HepG2 (cell line): Measurements from ENCODE around the gene XPR1. TPM values are rescaled to one million over a fixed set of nuclear protein-coding genes. Genes with fewer than 3 reads are reported as not detected.
A peak's percentile ranks its signal among the peaks of the same experiment; 100 is the strongest.

Source experiments
- ATAC-seq: fragments of 200-7000 bp; cut with Tn5 transposase; 3 replicates; pipeline ENCODE4 v1.9.1; 2020; ENCODE audit warnings: mild to moderate bottlenecking, moderate library complexity
- BruUV-seq: library from RNA; stranded (reverse); fragments of 400-500 nt; replicated peaks from 2 replicates; lab custom pipeline; 2021; lab: Mats Ljungman, UMichigan
- CTCF ChIA-PET: fragments of 300-600 bp; formaldehyde crosslinking; extraction: SDS; loops from one replicate; lab custom pipeline; 2021; ENCODE audit warnings: low total read pairs, inconsistent platforms, low intra/inter-chr PET ratio; lab: Yijun Ruan, JAX
- POLR2A ChIA-PET: fragments of 350-600 bp; sonication (Branson Sonifier 250); formaldehyde crosslinking; loops from one replicate; lab custom pipeline; 2020; ENCODE audit warnings: antibody characterized with exemption, inconsistent platforms; lab: Yijun Ruan, JAX
- DNase-seq: peaks from one replicate; pipeline ENCODE4 v3.0.0-alpha.2; 2015; ENCODE audit warnings: low spot score
- FAIRE-seq: peaks from 3 replicates; lab custom pipeline; 2011; peaks lifted over from hg19 to GRCh38; lab: Jason Lieb, UNC
- H2AFZ ChIP-seq: one replicate; pipeline ENCODE4 v1.6.1; 2011; ENCODE audit warnings: low read length, inconsistent platforms
- H3K27ac ChIP-seq: fragments of 300-600 bp; 3 replicates; pipeline ENCODE4 v1.8.0; 2011; ENCODE audit warnings: mixed run types, mild to moderate bottlenecking, mixed read lengths, low read length, inconsistent platforms; ENCODE audit not compliant: insufficient read depth; ENCODE audit errors: extremely low read length
- H3K27me3 ChIP-seq, 2 experiments: fragments of 200-600 bp in 1 of 2; 2 replicates in 1 of 2; 3 replicates in 1 of 2; pipeline versions ENCODE4 v1.6.0 to v1.8.0; 2011; ENCODE audit warnings: low read length in 2 of 2, mild to moderate bottlenecking in 2 of 2, moderate library complexity in 2 of 2, inconsistent platforms in 1 of 2; ENCODE audit not compliant: insufficient read depth in 2 of 2, control insufficient read depth in 1 of 2
- H3K36me3 ChIP-seq, 2 experiments: fragments of 200-600 bp in 1 of 2; replicated peaks in 1 of 2; 2 replicates in 1 of 2; 3 replicates in 1 of 2; pipeline versions ENCODE4 v1.5.1 to v1.8.0; 2011; ENCODE audit warnings: low read length in 2 of 2, inconsistent platforms in 1 of 2; ENCODE audit not compliant: insufficient read depth in 2 of 2, control insufficient read depth in 1 of 2
- H3K4me1 ChIP-seq: 2 replicates; pipeline ENCODE4 v1.5.1; 2012; ENCODE audit warnings: low read length, inconsistent platforms; ENCODE audit not compliant: insufficient read depth
- H3K4me2 ChIP-seq: 2 replicates; pipeline ENCODE4 v1.6.0; 2011; ENCODE audit warnings: low read depth, low read length, inconsistent platforms
- H3K4me3 ChIP-seq, 3 experiments: fragments of 200-600 bp in 1 of 3; sonication (generic), shearing (Covaris generic) in 1 of 3; replicated peaks in 1 of 3; 2 replicates each; pipeline ENCODE4 v1.5.1; 2011 to 2016; ENCODE audit warnings: low read length in 3 of 3, inconsistent platforms in 2 of 3, low read depth in 2 of 3, mild to moderate bottlenecking in 2 of 3, control low read depth in 1 of 3, mixed read lengths in 1 of 3; ENCODE audit not compliant: insufficient read depth in 1 of 3
- H3K79me2 ChIP-seq: one replicate; pipeline ENCODE4 v1.6.1; 2011; ENCODE audit warnings: low read length, inconsistent platforms; ENCODE audit not compliant: insufficient read depth
- H3K9ac ChIP-seq: 2 replicates; pipeline ENCODE4 v1.6.0; 2011; ENCODE audit warnings: mild to moderate bottlenecking, low read depth, low read length, inconsistent platforms; ENCODE audit not compliant: insufficient read depth
- H3K9me3 ChIP-seq: 2 replicates; pipeline ENCODE4 v1.5.1; 2012; ENCODE audit warnings: mild to moderate bottlenecking, low read length
- H4K20me1 ChIP-seq: 2 replicates; pipeline ENCODE4 v1.6.0; 2011; ENCODE audit warnings: inconsistent platforms, mild to moderate bottlenecking, low read length, moderate library complexity; ENCODE audit not compliant: insufficient read depth
- REST ChIP-seq, 2 experiments: IDR thresholded peaks; 2 replicates each; pipeline ENCODE4 v1.6.1; 2011 to 2012; ENCODE audit warnings: low read length in 2 of 2, borderline replicate concordance in 1 of 2, low read depth in 1 of 2, mild to moderate bottlenecking in 1 of 2, moderate library complexity in 1 of 2
- ZNF10 ChIP-seq: sonication (generic); formaldehyde crosslinking; IDR thresholded peaks from 2 replicates; pipeline ENCODE4 v1.4.0; 2020; ENCODE audit warnings: mild to moderate bottlenecking, low read depth, missing genetic modification reagents, borderline replicate concordance
- WGBS: methylation state at CpG from one replicate; pipeline ENCODE4 v1.1.6; 2017; ENCODE audit warnings: low lambda C conversion rate; 5-methylcytosine and 5-hydroxymethylcytosine counted together
- in situ Hi-C: cut with HindIII; loops from 2 replicates; pipeline ENCODE4 v1.10.0; 2017; ENCODE audit warnings: low pct_unique_long_range_greater_than_20kb; ENCODE audit not compliant: extremely low pct_ligation_motif_present
- intact Hi-C: fragments of 100-400 bp; cut with micrococcal nuclease; formaldehyde crosslinking; loops from one replicate; pipeline ENCODE4 v1.10.0; 2022; ENCODE audit not compliant: unreplicated experiment
- polyA plus RNA-seq, 8 experiments: library from polyadenylated mRNA; depleted of rRNA in 3 of 8; stranded (reverse) in 7 of 8; unstranded in 1 of 8; fragments of >200 nt; fragmentation: Illumina TruSeq in 4 of 8; extraction: Trizol in 4 of 8; gene quantifications; 2 replicates each; pipeline versions ENCODE4 v1.2.1 to v1.2.3, GENCODE V29; 2011 to 2016; ENCODE audit warnings: low read depth in 4 of 8, missing spikeins in 1 of 8, mixed read lengths in 1 of 8; ENCODE audit not compliant: insufficient read depth in 1 of 8
- total RNA-seq, 5 experiments: library from RNA; depleted of rRNA; stranded (reverse); fragments of >200 nt; fragmentation: Illumina TruSeq; extraction: Trizol; gene quantifications; 2 replicates each; pipeline ENCODE4 v1.2.3, GENCODE V29; 2016; ENCODE audit warnings: low read depth in 1 of 5
- TF ChIP-seq, protein P1 (sequence below): sonication (generic); formaldehyde crosslinking; IDR thresholded peaks from 2 replicates; pipeline ENCODE4 v1.5.0; 2020; ENCODE audit warnings: mild to moderate bottlenecking, missing genetic modification reagents

XPR1 gene
- total and polyA plus RNA-seq, 2 of the 13 experiments (the other 11 are each of a cell fraction or from before 2014, with no cell fraction given) = 22.3 to 23.6 TPM

DNA sequence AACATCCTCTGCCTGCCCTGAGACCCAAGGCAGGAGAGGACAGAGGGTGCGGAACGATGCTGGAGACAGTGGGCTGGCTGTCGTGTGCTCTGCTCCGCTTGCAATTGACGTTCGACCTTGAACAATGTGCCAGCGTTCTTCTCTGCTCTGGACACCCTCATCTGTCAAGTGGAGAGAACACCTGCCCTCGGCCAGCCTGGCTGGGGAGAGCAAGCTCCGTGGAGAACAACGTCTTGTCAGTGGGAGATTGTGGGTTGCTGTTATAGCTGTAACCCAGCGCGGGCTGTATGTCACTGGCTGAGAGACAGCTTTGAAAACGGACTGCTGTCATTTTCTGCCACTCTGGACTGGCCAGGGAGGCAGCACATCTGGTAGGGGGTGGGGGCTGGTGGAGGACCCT, 295.5 kb downstream of the XPR1 start (continued):
- TF ChIP-seq, protein P1, sequence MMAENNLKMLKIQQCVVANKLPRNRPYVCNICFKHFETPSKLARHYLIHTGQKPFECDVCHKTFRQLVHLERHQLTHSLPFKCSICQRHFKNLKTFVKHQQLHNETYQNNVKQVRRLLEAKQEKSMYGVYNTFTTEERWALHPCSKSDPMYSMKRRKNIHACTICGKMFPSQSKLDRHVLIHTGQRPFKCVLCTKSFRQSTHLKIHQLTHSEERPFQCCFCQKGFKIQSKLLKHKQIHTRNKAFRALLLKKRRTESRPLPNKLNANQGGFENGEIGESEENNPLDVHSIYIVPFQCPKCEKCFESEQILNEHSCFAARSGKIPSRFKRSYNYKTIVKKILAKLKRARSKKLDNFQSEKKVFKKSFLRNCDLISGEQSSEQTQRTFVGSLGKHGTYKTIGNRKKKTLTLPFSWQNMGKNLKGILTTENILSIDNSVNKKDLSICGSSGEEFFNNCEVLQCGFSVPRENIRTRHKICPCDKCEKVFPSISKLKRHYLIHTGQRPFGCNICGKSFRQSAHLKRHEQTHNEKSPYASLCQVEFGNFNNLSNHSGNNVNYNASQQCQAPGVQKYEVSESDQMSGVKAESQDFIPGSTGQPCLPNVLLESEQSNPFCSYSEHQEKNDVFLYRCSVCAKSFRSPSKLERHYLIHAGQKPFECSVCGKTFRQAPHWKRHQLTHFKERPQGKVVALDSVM (CRISPR knock-in tag) = no peak

DNA sequence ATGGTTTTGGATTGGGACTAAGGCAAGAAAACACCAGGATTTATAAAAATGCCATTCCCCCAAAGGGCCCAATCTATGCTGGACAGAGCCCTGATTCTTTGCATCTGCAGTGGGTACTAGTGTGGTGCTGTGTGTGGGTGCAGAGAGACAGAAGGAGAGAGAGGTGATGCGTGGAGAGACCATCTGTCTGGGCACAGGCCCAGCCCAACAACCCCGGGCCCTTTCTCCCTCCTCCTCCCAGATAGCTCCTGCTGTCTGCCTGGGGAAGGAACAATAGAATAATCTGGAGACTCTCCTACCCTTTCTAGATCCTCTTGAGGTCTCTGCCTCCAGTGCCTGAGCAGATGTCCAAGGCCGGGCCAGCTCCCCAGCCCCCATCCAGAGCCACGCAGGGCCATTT, 296.0 kb downstream of the XPR1 start:
- no peaks in the 10 kb centered on the region for H4K20me1 ChIP-seq
- intact Hi-C loops = no loop called here
- H3K27me3 ChIP-seq = no peaks in the 10 kb centered on the region
- FAIRE-seq (no peak), DNase-seq (no peak), ATAC-seq (no peak)
- no peak overlapping the region for H3K9ac ChIP-seq
- H3K4me3 ChIP-seq = peak overlapping the region in 1 of 3 experiments; percentile 31; a peak in 1 of 6 replicates
- POLR2A ChIA-PET = no interaction called here
- no peaks in the 10 kb centered on the region for H3K36me3 ChIP-seq
- no TSS peak for BruUV-seq
- no peaks in the 10 kb centered on the region for H3K79me2 ChIP-seq
- H2AFZ ChIP-seq = no peak overlapping the region
- TF ChIP-seq REST (IDR thresholded peaks at IDR 0.05; ENCODE audit: borderline replicate concordance in 1 of 2, low read depth in 1 of 2, low read length in 2 of 2) (0 out of 4 replicates have a peak, but pooled peaks of 1 of the 2 experiments have one; percentile 41), ZNF10 (CRISPR knock-in tag) (no peak)
- TF ChIP-seq, all 625 proteins: peak for 1
- CTCF ChIA-PET = no interaction called here
- Histone ChIP-seq H3K9me3 (no peaks in the 10 kb centered on the region), H3K4me2 (0 out of 2 replicates have a peak overlapping the region, but pooled peaks have one; percentile 80), H3K27ac (no peak overlapping the region), H3K4me1 (peaks cover 71% of the 10 kb centered on the region)
- WGBS = 60% methylated on average over 1 of the region's 4 CpGs
- in situ Hi-C loops = no loop called here
